Subcutaneous adipose tissue (tissue), 4 donors: ENCODE results near the gene GPR45. TPM values are rescaled to one million over a fixed set of nuclear protein-coding genes. Genes with fewer than 3 reads are reported as not detected.

Experiments
- total RNA-seq, 4 donors: library from RNA; depleted of rRNA; stranded (reverse); fragments of >200 nt; gene quantifications; one replicate each; pipeline ENCODE4 v1.1.0, GENCODE V29; 2016
- TF ChIP-seq, protein P1 (sequence below): fragments of 450-650 bp; IDR thresholded peaks from one replicate; pipeline ENCODE4 v1.5.1; 2016; ENCODE audit warnings: low read depth, mild to moderate bottlenecking, control low read depth, antibody characterized with exemption, moderate library complexity

Gene GPR45, protein sequence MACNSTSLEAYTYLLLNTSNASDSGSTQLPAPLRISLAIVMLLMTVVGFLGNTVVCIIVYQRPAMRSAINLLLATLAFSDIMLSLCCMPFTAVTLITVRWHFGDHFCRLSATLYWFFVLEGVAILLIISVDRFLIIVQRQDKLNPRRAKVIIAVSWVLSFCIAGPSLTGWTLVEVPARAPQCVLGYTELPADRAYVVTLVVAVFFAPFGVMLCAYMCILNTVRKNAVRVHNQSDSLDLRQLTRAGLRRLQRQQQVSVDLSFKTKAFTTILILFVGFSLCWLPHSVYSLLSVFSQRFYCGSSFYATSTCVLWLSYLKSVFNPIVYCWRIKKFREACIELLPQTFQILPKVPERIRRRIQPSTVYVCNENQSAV
- not detected for total RNA-seq

DNA sequence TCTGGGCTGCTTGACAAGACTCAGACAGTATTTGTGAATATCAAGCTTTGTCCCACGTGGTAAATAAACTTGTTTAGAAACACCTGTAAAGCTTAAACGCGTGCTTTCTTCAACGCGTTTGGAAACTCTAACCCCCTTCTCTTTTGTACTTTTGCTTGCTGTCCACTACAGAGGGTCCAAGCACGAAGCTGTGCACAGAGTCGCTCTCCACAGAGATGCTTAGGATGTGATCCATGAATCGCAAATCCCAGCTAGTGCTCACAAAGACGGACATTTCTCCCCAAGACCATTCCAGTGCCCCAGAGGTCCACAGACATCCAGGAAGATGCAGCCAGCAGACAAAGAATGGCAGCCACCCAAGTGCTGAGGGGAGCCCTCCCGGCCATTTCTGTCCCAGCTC is at the start of gene GPR45:
Gene GPR45, plus strand, starts transcription at position 301 of the 400 bp plus-strand sequence. CDS start 116 bp downstream, outside the sequence.
- TF ChIP-seq, protein P1, sequence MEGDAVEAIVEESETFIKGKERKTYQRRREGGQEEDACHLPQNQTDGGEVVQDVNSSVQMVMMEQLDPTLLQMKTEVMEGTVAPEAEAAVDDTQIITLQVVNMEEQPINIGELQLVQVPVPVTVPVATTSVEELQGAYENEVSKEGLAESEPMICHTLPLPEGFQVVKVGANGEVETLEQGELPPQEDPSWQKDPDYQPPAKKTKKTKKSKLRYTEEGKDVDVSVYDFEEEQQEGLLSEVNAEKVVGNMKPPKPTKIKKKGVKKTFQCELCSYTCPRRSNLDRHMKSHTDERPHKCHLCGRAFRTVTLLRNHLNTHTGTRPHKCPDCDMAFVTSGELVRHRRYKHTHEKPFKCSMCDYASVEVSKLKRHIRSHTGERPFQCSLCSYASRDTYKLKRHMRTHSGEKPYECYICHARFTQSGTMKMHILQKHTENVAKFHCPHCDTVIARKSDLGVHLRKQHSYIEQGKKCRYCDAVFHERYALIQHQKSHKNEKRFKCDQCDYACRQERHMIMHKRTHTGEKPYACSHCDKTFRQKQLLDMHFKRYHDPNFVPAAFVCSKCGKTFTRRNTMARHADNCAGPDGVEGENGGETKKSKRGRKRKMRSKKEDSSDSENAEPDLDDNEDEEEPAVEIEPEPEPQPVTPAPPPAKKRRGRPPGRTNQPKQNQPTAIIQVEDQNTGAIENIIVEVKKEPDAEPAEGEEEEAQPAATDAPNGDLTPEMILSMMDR, result no peak

DNA sequence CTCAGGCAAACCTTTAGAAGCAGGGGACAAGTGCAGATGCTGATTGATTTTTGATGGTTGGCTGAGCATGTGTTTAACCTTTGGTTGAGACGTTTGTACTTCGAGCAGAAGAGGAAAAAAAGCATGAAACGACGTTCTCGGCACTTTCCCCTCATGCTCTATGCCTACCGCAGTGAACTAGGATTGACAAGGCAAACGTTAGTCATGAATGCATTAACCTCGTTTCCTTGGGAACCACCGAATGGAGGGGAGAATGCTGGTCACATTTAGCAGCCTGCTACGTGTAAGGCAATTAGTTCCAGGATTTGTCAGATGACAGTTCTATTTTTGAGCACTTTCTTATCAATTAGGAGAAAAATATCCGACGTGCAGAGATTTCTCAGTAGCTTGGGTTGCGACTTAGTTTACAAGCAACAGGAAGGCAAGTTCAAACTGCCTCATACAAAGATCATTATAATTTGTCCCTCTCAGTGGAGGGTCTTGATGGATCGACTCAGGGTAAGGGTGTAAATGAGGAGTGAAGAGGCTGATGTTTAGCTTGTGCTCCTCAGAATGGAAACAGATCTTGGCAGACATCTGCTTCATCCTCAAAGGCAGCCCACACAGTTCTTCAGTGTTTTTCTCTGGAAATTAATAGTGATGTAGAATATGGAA is 47.4 kb upstream of the GPR45 start:
- TF ChIP-seq, protein P1, result no peak

DNA sequence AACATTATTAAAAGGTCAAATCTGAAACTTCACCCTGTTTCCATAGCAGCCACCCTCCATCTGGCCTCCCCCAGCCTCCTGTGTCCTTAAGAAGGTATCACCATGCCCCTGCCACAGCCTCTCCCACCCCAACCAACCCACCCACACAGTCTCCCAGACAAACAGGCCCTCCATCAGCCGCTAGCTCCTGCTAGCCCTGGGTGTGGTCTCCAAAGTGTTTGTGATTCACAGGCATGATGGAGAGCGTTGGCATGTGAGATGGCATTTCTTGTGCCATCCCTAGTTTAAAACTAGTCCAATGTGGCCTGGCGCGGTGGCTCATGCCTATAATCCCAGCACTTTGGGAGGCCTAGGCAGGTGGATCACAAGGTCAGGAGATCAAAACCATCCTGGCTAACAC is 44.9 kb upstream of the GPR45 start:
- TF ChIP-seq, protein P1, result no peak

DNA sequence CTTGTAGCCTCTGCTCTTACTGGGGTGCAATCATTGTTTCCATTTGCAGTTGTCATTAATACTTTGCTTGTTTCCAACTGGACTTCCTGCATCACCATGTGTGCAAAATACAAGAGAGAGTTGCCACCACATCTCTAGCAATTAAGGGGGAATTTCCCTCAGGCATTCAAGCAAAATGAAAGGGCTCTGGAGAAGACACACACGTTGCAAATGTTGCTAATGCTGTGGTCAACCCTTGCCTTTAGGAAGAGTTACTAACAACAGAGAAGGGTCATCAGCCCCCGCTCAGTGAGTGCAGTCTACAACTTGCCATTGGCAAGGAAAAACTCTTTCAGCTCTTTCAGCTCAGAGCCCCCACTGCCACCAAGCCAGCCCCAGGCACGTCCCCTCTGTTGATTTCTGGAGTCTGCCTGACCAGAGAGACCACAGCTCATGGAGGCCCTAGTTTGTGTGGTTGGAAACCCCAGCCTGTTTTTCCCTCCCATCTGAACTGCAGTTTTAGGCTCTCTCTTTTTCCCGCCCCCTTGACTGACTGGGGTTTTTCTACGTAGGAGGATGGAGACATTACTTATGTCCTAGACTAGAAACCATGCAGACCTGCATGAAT is 25.9 kb upstream of the GPR45 start:
- TF ChIP-seq, protein P1, result no peak

DNA sequence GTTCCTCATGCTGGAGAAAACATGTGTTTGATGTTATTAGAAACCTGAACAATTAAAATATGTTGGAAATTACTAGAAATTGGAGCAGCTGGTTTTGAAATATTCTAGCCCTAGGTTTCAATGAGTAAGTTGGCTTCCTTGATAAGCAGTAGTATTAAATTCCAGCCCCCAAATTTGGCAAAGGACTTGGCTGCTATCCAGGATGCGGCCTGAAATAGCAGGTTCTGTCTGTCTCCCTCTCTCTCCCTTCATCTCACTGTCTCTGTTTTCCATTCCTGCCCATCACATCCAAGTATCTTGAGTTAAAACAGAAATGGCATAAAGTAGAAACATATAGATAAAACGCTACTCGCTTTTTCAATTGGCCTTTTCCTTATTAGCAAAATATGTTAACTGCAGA is 20.9 kb upstream of the GPR45 start:
- TF ChIP-seq, protein P1, result no peak

DNA sequence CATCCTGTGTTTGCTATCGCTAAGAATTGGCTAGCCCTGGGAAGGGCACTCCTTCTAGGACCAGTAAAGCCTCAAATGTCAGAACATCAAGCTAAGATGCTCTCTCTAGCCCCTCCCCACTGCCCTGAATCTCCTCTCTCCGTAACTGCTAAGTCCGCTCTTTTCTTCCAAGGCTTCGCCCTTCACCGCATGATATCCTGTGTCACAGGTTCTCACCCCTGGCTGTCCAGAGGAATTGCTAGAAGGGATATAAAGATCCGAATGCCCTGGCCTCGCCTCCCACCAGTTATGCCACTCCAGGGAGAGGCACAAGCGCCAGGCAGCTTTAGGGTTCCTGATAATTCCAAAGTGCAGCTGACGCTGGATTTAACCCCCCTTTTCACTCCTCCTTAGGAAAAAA is 17.1 kb upstream of the GPR45 start:
- TF ChIP-seq, protein P1, result no peak

DNA sequence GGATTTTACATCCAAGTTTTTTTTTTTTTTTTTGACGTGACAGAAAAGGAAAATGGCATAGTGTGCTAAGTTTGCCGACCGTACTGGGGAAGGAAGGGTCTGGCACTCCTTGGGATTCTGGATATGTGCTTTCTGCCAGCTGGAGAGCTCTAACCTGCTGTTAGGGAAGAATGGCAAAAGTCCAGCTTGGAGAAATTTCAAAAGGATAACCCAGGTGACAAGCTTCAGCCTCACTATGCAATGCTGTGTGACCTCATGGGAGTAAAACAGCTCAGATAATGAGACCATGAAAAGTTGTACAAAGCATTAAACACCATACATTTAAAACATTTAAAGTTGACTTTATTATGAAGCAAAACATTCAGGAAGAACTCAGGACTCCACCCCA is 10.3 kb upstream of the GPR45 start:
- TF ChIP-seq, protein P1, result no peak
